Bone marrow (tissue), 2 donors: ENCODE measurements around the gene HOXB6.
A peak's percentile ranks its signal among the peaks of the same experiment; 100 is the strongest.

ENCODE experiments used
- DNase-seq, 2 donors: peaks; one replicate each; lab custom pipeline; 2025; lab: John Stamatoyannopoulos, UW

The HOXB6 gene

GRCh38 chr17:48634493-48635208, 29.9 kb upstream of the HOXB6 start:
- DNase-seq, result no peak

DNA sequence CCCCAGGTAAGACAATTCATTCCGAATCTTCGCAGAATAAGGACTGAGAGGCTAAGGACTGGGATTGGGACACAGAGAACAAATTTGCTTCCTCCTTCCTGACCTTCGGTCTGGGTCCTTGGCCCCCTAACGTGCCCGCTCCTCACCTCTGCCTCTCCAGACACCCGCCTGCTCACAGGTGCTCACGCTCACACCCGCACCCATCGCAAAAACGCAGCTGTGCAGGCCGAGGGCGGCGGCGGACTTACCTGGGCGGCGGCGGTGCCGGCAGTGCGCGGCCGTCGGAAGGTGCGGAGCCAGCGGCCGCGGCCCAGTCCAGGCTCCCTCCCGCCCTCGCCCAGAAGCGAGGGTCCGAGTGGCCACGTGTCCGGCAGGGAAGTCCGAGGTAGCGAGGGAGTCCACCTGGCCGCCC, 28.5 kb upstream of the HOXB6 start:
- DNase-seq, result no peak

DNA sequence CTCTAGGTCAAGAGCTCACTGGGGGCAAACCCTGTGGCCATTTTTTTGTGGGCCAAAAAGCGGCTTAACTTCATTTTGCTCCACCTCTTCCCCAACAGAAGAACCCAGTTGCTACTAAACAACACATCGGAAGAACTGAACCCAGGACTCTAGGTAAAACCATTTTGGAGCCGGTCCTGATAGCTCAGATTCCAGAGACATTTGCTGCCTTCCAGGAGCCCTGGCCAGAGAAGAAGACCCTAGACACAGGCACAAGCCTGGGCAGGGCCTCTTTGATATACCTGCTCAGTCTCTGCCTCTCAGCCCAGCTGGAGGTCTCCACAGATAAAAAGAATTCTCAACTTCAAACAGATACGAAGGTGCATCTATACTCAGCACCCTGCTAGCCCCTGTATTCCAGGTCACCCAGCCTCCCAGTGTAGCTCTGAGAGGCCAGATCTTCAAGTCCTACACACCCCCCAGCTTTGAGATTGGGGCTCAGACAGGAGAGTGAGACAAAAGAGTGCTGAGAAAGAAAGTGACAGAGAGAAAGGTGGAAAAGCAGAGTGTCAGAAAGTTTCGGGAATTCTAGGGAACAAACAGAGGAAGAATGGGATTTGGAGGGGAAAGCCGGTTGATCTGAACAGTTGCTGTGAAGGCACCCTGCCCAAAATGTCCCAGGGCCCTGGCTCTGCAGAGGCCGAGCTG, 27.9 kb upstream of the HOXB6 start:
- no peak for DNase-seq

- DNase-seq, result no peak
These were observed 27.1 kb upstream of the HOXB6 start for GRCh38 chr17:48631693-48632578.

GRCh38 chr17:48630925-48631692, 26.3 kb upstream of the HOXB6 start:
- no peak for DNase-seq

DNA sequence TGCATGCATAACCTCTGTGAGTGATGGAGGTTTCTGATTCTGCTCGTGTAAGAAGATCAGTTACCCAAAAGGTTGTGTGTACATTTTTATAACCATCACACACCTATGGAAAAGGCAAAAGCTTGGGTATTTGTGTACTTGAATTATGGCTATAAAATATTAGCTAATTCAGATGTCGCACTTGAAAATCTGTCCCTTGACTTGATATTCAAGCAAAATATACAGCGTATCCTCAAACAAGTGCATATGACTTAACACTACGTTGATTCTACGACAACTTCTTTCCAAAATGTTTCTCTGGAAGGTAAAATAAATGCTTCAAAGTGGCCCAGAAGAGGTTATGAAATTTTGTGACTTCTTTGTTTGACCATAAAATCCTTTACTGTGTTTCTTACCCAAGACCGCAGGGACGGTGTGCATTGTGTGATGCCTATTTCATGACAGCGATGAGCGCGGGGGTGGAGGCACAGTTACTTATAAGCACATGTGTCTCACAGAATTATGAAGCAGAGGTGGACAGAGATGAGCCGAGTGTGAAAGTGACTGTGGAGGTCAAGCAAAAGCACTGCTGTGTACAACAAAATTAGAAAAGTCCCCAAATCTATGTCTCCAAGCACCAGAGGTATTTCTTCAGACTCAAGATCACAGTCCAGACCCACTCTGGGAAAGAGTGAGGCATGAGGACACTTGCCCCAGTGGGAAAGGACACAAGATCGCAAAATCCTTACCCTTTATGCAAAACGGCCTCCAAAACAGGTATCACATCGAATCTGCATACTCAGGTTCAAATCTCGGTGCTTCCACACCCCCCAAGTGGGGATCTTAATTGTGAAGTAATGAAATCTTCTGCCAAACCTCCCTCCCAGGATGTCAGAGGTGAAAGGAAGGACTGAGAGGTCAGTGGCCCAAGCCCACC, 25.5 kb upstream of the HOXB6 start:
- DNase-seq, result no peak

GRCh38 chr17:48629411-48629759, 24.6 kb upstream of the HOXB6 start:
- DNase-seq, result no peak

DNA sequence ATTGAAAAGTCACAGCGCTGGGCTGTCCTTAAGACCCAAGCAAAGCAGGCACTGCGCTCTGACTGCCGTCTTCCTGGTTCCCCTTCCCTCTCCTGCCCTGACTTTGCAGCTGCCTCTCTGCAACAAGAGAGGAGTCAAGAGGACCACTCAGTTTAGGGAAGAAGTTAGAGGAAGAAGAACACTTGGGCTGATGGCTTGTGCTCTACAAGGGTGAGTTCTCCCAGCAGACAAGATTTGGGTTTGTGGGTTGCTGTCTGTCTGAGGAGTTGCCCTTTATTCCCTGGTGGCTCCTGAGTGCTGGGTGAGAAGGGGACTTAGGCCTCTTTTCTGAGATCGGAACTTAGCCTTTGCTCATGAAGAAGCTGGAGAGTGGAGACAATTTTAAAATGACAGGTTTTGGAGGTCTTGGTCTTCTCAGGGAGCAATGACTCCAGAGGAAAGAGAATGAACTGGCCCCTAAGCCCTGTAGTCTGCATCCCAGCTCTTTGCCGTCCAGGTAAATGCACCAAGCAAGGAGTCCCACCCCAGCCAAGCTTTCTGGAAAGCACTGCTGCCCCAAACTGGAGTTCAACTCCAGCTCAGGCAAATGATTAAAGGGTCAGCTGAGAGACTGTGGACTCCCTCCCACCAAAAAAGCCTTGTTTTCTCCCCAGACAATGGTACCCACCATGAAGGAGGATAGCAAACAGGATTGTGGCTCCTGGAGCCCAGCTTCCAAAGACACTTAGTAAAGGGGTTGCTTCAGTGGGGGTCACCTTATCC, 24.0 kb upstream of the HOXB6 start:
- no peak for DNase-seq

DNA sequence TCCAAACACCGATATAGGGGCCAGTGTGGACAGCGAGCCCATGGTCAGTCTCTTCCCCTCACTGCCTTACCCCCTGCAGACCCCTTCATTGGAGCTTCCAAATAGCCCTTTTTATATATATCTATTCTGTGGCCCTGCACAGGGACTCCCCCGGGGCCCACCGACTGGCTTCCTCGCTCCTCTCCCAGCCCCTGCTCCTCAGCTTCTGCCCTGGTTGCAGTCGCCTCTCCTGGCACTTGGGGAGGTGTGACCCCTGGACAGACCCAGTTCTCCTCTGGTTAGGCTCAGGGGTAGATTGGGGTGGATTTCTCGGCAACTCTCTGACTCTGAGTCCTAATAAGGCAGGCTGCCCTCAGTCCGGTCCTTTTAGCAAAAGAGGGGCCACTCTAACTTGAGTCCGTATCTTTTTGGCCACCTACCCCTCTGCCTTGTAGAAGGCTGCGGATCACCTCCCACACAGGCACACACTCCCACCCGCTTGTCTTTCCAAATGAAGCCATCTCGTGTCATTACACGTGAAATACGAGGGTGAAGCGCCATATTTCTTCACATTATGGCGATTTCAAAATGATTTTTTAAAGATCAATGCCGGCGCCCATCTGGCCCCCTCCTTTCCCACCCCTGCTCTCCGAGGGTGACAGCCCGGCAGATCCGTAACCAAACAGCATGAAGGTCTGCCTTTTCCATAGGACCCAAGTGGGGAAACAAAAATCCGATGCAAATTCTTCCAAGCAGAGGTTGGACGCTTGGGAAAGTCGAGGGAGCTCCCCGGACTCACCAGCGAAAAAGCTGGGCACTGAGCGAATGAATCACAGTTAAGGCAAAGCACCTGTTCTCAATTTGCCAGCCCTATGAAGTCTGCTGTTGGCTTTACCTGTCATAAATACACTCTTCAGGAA, 23.1 kb upstream of the HOXB6 start:
- DNase-seq, result no peak

GRCh38 chr17:48627118-48627597, 22.4 kb upstream of the HOXB6 start:
- DNase-seq, result no peak

- no peak for DNase-seq
These were observed 21.7 kb upstream of the HOXB6 start, which contains the start of gene HOXB9 for GRCh38 chr17:48626245-48627117. Gene HOXB9, minus strand, starts transcription at chr17:48626358. Its CDS starts 89 bp downstream, at chr17:48626269.

DNA sequence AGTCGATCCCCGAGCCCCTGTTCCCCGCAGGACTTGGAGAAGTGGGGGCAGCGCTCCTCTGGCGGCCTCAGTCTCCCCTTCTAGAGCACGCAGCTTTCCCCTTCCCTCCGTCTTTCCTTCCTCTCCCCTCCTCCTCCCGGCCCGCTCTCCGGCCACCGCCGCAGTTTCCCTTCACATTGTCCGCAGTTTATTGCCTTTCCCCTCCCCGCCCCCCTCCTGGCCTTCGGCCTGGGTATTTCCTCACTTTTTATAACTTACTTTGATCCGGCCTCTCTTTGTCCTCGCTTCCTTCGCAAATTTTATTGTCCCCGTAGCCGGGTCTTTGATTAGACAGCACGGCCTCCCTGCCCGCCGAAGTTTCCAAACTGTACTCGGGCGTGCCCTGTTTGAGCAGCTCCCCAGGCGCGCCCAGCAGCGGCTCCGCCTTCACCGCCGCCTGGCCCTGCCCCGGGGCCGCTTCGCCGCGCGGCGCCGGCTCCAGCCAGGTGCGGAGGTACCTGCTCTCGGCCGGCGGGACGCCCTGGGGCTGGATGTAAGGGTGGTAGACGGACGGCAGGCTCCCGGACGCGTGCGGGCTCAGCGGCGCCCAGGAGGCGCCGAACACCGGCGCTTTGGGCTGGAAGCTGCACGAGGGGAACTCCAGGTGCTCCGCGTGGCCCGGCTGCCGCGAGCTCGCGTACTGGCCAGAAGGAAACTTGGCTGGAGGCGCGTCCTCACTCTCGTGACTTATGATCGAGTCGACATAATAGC, 20.9 kb upstream of the HOXB6 start:
- peak in 1 of 2 donors; percentile 60 for DNase-seq

DNA sequence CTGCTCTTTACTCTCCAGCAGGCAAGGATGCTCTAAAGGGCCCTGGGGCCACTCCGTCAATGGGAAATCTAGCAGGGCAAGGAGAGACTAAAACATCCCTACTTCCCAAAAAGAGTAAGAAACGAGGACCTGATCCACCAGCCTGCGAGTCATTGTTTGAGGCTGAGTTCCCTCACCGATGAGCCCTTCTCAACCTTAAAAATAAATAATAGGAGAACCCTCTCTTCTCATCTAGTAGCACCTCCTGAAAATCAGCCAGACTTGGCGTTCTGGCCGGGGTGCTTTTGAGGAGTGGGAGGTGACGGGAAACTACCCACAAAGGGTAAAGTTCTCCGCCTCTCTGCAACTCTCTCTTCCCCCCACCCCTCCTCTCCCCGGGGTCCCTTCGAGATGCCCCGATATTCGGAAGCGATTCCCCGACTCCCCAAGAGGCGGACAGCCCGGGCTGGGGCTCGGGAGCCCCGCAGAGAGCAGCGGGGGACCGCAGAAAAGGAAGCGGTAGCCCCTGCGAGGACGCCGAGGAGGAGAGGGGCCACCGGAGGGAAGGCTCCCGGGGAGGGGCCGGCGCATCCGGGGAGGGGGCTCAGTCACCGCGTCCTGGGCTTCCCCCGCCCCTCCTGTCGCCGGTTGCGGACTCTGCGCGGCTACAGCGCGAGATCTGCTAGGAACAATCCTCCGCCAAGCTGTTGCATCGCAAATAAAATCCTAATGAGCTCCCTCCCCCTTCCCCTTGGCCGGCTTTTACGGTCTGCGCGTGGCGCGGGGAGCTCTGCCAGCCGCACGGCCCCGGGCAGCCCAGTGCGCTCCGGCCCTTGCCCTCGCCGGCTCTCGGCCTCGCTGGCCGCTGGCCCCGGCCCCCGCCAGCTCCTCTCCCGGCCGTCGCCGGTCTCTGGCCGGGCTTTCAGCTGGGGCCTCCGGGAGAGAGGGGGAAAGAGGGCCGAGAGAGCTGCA, 20.0 kb upstream of the HOXB6 start:
- peak in 1 of 2 donors; percentile 43 for DNase-seq

DNA sequence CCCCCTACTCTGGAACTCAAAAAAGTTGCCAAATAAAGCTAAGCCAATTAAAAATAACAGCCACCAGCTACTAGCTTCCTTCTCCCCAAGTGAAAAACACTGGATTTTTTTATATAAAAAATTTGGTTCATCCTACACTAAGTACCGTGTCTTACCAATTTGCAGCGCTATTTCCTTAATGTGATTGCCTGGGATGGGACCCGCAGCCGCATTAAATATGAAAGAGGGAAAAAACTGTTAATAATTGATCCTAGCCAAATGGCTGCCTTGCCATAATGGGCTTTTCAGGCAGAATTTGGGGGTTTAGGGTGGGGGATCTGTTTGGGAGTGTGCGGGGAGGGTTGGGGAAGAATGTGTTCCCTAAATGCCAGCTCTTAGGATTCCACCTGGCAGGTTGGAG, 19.3 kb upstream of the HOXB6 start:
- no peak for DNase-seq

- DNase-seq, result no peak
These were observed 18.8 kb upstream of the HOXB6 start for GRCh38 chr17:48623583-48623982.

GRCh38 chr17:48622857-48623256, 18.1 kb upstream of the HOXB6 start:
- DNase-seq, result no peak
